Panc1 (cell line): ENCODE results near the gene BFSP1. TPM values are rescaled to one million over a fixed set of nuclear protein-coding genes. Genes with fewer than 3 reads are reported as not detected.

Experiments
- ATAC-seq: fragments of 200-7000 bp; cut with Tn5 transposase; 2 replicates; pipeline ENCODE4 v1.9.1; 2020; ENCODE audit warnings: mild to moderate bottlenecking, moderate library complexity
- BruUV-seq: library from RNA; stranded (reverse); fragments of 400-500 nt; replicated peaks from 2 replicates; lab custom pipeline; 2021; lab: Mats Ljungman, UMichigan
- CTCF ChIA-PET: fragments of 300-600 bp; sonication (Branson Sonifier 250); formaldehyde crosslinking; loops from one replicate; lab custom pipeline; 2022; ENCODE audit warnings: antibody characterized with exemption; lab: Charles Lee
- POLR2A ChIA-PET: fragments of 300-600 bp; sonication (Branson Sonifier 250); formaldehyde crosslinking; loops from one replicate; lab custom pipeline; 2022; ENCODE audit warnings: antibody characterized with exemption; lab: Charles Lee
- DNase-seq: peaks from one replicate; pipeline ENCODE4 v3.0.0-alpha.2; 2010; ENCODE audit warnings: low read depth, low spot score
- H3K27ac ChIP-seq: 2 replicates; pipeline ENCODE4 v1.5.1; 2011; ENCODE audit warnings: mild to moderate bottlenecking, low read length, inconsistent platforms
- H3K27me3 ChIP-seq: fragments of 200-500 bp; sonication (Bioruptor generic); 2 replicates; pipeline ENCODE4 v1.6.0; 2014; ENCODE audit warnings: low read length, inconsistent platforms; ENCODE audit not compliant: control insufficient read depth, insufficient read depth
- H3K36me3 ChIP-seq: fragments of 200-500 bp; sonication (Bioruptor generic); 2 replicates; pipeline ENCODE4 v1.5.1; 2014; ENCODE audit warnings: inconsistent platforms, mild to moderate bottlenecking, low read length, moderate library complexity; ENCODE audit not compliant: control insufficient read depth, insufficient read depth
- H3K4me1 ChIP-seq: 2 replicates; pipeline ENCODE4 v1.5.1; 2011; ENCODE audit warnings: inconsistent platforms, mild to moderate bottlenecking, low read length, moderate library complexity; ENCODE audit not compliant: control insufficient read depth, insufficient read depth
- H3K4me3 ChIP-seq, 2 experiments: 2 replicates each; pipeline ENCODE4 v1.5.1; 2011 to 2012; ENCODE audit warnings: low read depth in 2 of 2, low read length in 2 of 2, mild to moderate bottlenecking in 2 of 2, inconsistent platforms in 1 of 2, moderate library complexity in 1 of 2
- H3K9me3 ChIP-seq: fragments of 200-500 bp; sonication (Bioruptor generic); 2 replicates; pipeline ENCODE4 v1.5.1; 2014; ENCODE audit warnings: low read depth, mild to moderate bottlenecking, inconsistent platforms, low read length, moderate library complexity; ENCODE audit not compliant: control insufficient read depth, insufficient read depth
- CTCF ChIP-seq: fragments of 450-650 bp; IDR thresholded peaks from 2 replicates; pipeline ENCODE4 v1.5.1; 2017; ENCODE audit warnings: mild to moderate bottlenecking
- POLR2AphosphoS5 ChIP-seq: IDR thresholded peaks from 2 replicates; pipeline ENCODE4 v1.6.1; 2012; ENCODE audit warnings: mild to moderate bottlenecking, low read depth, low read length, moderate library complexity
- REST ChIP-seq, 2 experiments: IDR thresholded peaks; 2 replicates each; pipeline ENCODE4 v1.6.1; 2011 to 2012; ENCODE audit warnings: low read depth in 2 of 2, control low read depth in 1 of 2, low read length in 1 of 2, mild to moderate bottlenecking in 1 of 2, moderate library complexity in 1 of 2; ENCODE audit not compliant: insufficient read depth in 1 of 2
- SIN3A ChIP-seq: IDR thresholded peaks from 2 replicates; pipeline ENCODE4 v1.6.1; 2012; ENCODE audit warnings: low read depth, mild to moderate bottlenecking, low read length, moderate library complexity, borderline replicate concordance; ENCODE audit not compliant: insufficient read depth
- TCF7L2 ChIP-seq: IDR thresholded peaks from 2 replicates; pipeline ENCODE4 v1.6.1; 2011; ENCODE audit warnings: mild to moderate bottlenecking, low read depth, low read length, inconsistent platforms
- in situ Hi-C: cut with HindIII; loops from 2 replicates; pipeline ENCODE4 v1.10.0; 2016; ENCODE audit warnings: low sequenced_read_pairs, low pct_unique_long_range_greater_than_20kb
- intact Hi-C: fragments of 100-400 bp; cut with micrococcal nuclease; formaldehyde crosslinking; loops from one replicate; pipeline ENCODE4 v1.10.0; 2022; ENCODE audit not compliant: unreplicated experiment
- total RNA-seq: library from RNA; stranded (reverse); gene quantifications from one replicate; pipeline ENCODE4 v1.2.1, GENCODE V29; 2021; ENCODE audit not compliant: unreplicated experiment

Gene BFSP1
- total RNA-seq, 1 experiment from 2014 or later: 6.9 TPM

- TF ChIP-seq REST (IDR thresholded peaks at IDR 0.05; ENCODE audit: insufficient read depth in 1 of 2, low read depth in 2 of 2, low read length in 1 of 2): no peak
- no peak for TF ChIP-seq SIN3A
- TF ChIP-seq TCF7L2: no peak
- TF ChIP-seq CTCF: no peak
- no peak for TF ChIP-seq POLR2AphosphoS5
- intact Hi-C loops (no loop called here), in situ Hi-C loops (no loop called here)
- H3K27me3 ChIP-seq: no peaks in the 10 kb centered on the region
- H3K9me3 ChIP-seq: no peaks in the 10 kb centered on the region
- H3K27ac ChIP-seq: peak overlapping the region; percentile 99
- ATAC-seq: no peak
- no peak for DNase-seq
- CTCF ChIA-PET: no interaction called here
- no TSS peak for BruUV-seq
- peaks cover 56% of the 10 kb centered on the region for H3K4me1 ChIP-seq
- H3K36me3 ChIP-seq: peaks cover 2% of the 10 kb centered on the region; the same call in 1 of the 2 replicates
- POLR2A ChIA-PET: interaction anchor here (0.5 to 1.2 kb wide), 3 partner anchors 26 to 291 kb away, joined by 3 to 4 read pairs (median 4); no protein-coding TSS in a partner anchor
- no peak overlapping the region for H3K4me3 ChIP-seq
Observed at GRCh38 chr20:17565169-17565845, 34.1 kb upstream of the BFSP1 start.

- ChIA-PET CTCF (no interaction called here), POLR2A (no interaction called here)
- Histone ChIP-seq H3K4me1 (peaks cover 69% of the 10 kb centered on the region), H3K27ac (peak overlapping the region; percentile 99), H3K27me3 (no peaks in the 10 kb centered on the region), H3K4me3 (no peak overlapping the region), H3K9me3 (no peaks in the 10 kb centered on the region), H3K36me3 (no peaks in the 10 kb centered on the region; the same call in 1 of the 2 replicates)
- ATAC-seq (peak; percentile 73), DNase-seq (no peak)
- in situ Hi-C loops: no loop called here
- intact Hi-C loops: no loop called here
- BruUV-seq: no TSS peak
- no peak for TF ChIP-seq CTCF
- peak; percentile 56; the same call in 1 of the 2 replicates for TF ChIP-seq POLR2AphosphoS5
Observed at GRCh38 chr20:17562804-17563305, 31.7 kb upstream of the BFSP1 start.
